Breast epithelium (tissue), 4 donors: ENCODE measurements around the gene NDUFB10. TPM values are rescaled to one million over a fixed set of nuclear protein-coding genes. Genes with fewer than 3 reads are reported as not detected.
"Not testable (repeated sequence)": the region's sequence is repeated elsewhere in the genome, so short reads cannot be mapped to it uniquely, and the experiment has no call there.

Experiments
- DNase-seq, 2 donors: peaks; one replicate each; pipeline ENCODE4 v3.0.0-alpha.2; 2019; ENCODE audit warnings: low spot score in 2 of 2
- H3K27ac ChIP-seq, 2 donors: fragments of 200-600 bp; sonication (generic) in 1 of 2; one replicate each; pipeline ENCODE4 v1.5.1; 2016 to 2019; ENCODE audit warnings: mild to moderate bottlenecking in 1 of 2
- H3K27me3 ChIP-seq, 2 donors: fragments of 200-600 bp; sonication (generic) in 1 of 2; one replicate each; pipeline versions ENCODE4 v1.5.1 to v1.6.0; 2017 to 2019; ENCODE audit warnings: control low read depth in 1 of 2, mild to moderate bottlenecking in 1 of 2
- H3K36me3 ChIP-seq: fragments of 200-600 bp; one replicate; pipeline ENCODE4 v1.5.1; 2019
- H3K4me1 ChIP-seq, 2 donors: fragments of 200-600 bp; sonication (generic); one replicate each; pipeline ENCODE4 v1.5.1; 2016 to 2019; ENCODE audit warnings: control low read depth in 1 of 2
- H3K4me3 ChIP-seq, 3 donors: fragments of 200-600 bp; sonication (generic); 1 replicate in 2 of 3; 2 replicates in 1 of 3; pipeline ENCODE4 v1.5.1; 2016 to 2019; ENCODE audit warnings: mild to moderate bottlenecking in 3 of 3, moderate library complexity in 2 of 3
- H3K9me3 ChIP-seq, 2 donors: fragments of 200-600 bp; sonication (generic) in 1 of 2; one replicate each; pipeline ENCODE4 v1.5.1; 2016 to 2019; ENCODE audit warnings: control low read depth in 1 of 2
- CTCF ChIP-seq, 3 donors: fragments of 450-650 bp; IDR thresholded peaks; one replicate each; pipeline ENCODE4 v1.5.1; 2016 to 2017; ENCODE audit warnings: antibody characterized with exemption in 3 of 3, mild to moderate bottlenecking in 3 of 3, moderate library complexity in 3 of 3
- POLR2A ChIP-seq: fragments of 450-650 bp; IDR thresholded peaks from one replicate; pipeline ENCODE4 v1.6.1; 2016; ENCODE audit warnings: antibody characterized with exemption, mild to moderate bottlenecking, moderate library complexity
- POLR2AphosphoS5 ChIP-seq, 3 donors: sonication (generic); formaldehyde crosslinking; IDR thresholded peaks; one replicate each; pipeline ENCODE4 v1.6.1; 2017; ENCODE audit warnings: antibody characterized with exemption in 3 of 3
- intact Hi-C: fragments of 100-400 bp; cut with DNase I; formaldehyde crosslinking; loops from one replicate; pipeline ENCODE4 v1.15.1; 2023; ENCODE audit warnings: low total_unique reads
- total RNA-seq, 3 donors: library from RNA; depleted of rRNA; stranded (reverse); fragments of >200 nt; gene quantifications; one replicate each; pipeline ENCODE4 v1.1.0, GENCODE V29; 2016

Gene NDUFB10
- total RNA-seq, 3 donors from 2014 or later: 114 to 233 (median 144) TPM

- Histone ChIP-seq H3K4me3 (peak overlapping the region in 2 of 3 donors; percentile 79 to 85), H3K27ac (no peak overlapping the region), H3K27me3 (no peaks in the 10 kb centered on the region), H3K4me1 (peaks cover 5 to 15% of the 10 kb centered on the region in 2 donors), H3K9me3 (no peaks in the 10 kb centered on the region), H3K36me3 (no peaks in the 10 kb centered on the region)
- no peak for TF ChIP-seq POLR2A
- peak in 1 of 3 donors; percentile 21 for TF ChIP-seq POLR2AphosphoS5 (IDR thresholded peaks at IDR 0.05)
- no peak for TF ChIP-seq CTCF (IDR thresholded peaks at IDR 0.05)
- intact Hi-C loops: no loop called here
- DNase-seq: no peak
Measured at GRCh38 chr16:1960665-1961630, 1.6 kb downstream of the NDUFB10 start.

GRCh38 chr16:1961651-1962067, 2.3 kb downstream of the NDUFB10 start:
- H3K36me3 ChIP-seq: no peaks in the 10 kb centered on the region
- intact Hi-C loops: no loop called here
- no peak overlapping the region for H3K27ac ChIP-seq
- no peaks in the 10 kb centered on the region for H3K27me3 ChIP-seq
- DNase-seq: no peak
- H3K9me3 ChIP-seq: no peaks in the 10 kb centered on the region
- no peak overlapping the region for H3K4me3 ChIP-seq
- TF ChIP-seq POLR2AphosphoS5 (IDR thresholded peaks at IDR 0.05): no peak
- TF ChIP-seq CTCF (IDR thresholded peaks at IDR 0.05): no peak
- TF ChIP-seq POLR2A: no peak
- peaks cover 5 to 16% of the 10 kb centered on the region in 2 donors for H3K4me1 ChIP-seq

GRCh38 chr16:1962161-1963153, 3.1 kb downstream of the NDUFB10 start:
- H3K27me3 ChIP-seq, H3K9me3 ChIP-seq, H3K36me3 ChIP-seq, DNase-seq, intact Hi-C loops: not testable (repeated sequence)
- Histone ChIP-seq H3K4me3 (peak overlapping the region in 2 of 3 donors; percentile 94 to 95), H3K27ac (peak overlapping the region in 1 of 2 donors; percentile 17), H3K4me1 (peaks cover 5 to 16% of the 10 kb centered on the region in 2 donors)

GRCh38 chr16:1963806-1964505, 4.6 kb downstream of the NDUFB10 start:
- peak overlapping the region; percentile 91 to 95 (median 94) for H3K4me3 ChIP-seq
- DNase-seq: no peak
- intact Hi-C loops: no loop called here
- peak overlapping the region; percentile 98 to 99 for H3K27ac ChIP-seq
- peaks cover 5 to 16% of the 10 kb centered on the region in 2 donors for H3K4me1 ChIP-seq
- TF ChIP-seq POLR2AphosphoS5 (IDR thresholded peaks at IDR 0.05) (no peak), CTCF (IDR thresholded peaks at IDR 0.05) (no peak), POLR2A (no peak)
- H3K27me3 ChIP-seq: no peaks in the 10 kb centered on the region
- no peaks in the 10 kb centered on the region for H3K36me3 ChIP-seq
- H3K9me3 ChIP-seq: no peaks in the 10 kb centered on the region
